Measurements from ENCODE around the gene PHYKPL.

PHYKPL gene

GRCh38 chr5:178250263-178250662 is 17.7 kb upstream of the PHYKPL start:
- no peak for DNase-seq
- Histone ChIP-seq H3K4me2 (ENCODE audit: insufficient read depth, low read length) (no peak overlapping the region), H3K4me3 (ENCODE audit: low read depth in 1 of 2, low read length in 2 of 2) (no peak overlapping the region), H3K36me3 (ENCODE audit: insufficient read depth, low read length) (no peaks in the 10 kb centered on the region), H3K9me3 (ENCODE audit: insufficient read depth, low read length, severe bottlenecking) (no peaks in the 10 kb centered on the region), H2AFZ (ENCODE audit: low read depth, low read length) (no peak overlapping the region), H4K20me1 (ENCODE audit: insufficient read depth, low read length) (no peaks in the 10 kb centered on the region), H3K27me3 (ENCODE audit: insufficient read depth, low read length, poor library complexity) (no peaks in the 10 kb centered on the region), H3K4me1 (ENCODE audit: insufficient read depth, low read length) (no peaks in the 10 kb centered on the region), H3K9ac (ENCODE audit: low read depth, low read length) (no peak overlapping the region), H3K27ac (ENCODE audit: low read length) (no peak overlapping the region), H3K79me2 (ENCODE audit: insufficient read depth, low read length) (no peaks in the 10 kb centered on the region)
- no peak for TF ChIP-seq EZH2 (IDR thresholded peaks at IDR 0.05; ENCODE audit: borderline replicate concordance, low read depth, low read length, severe bottlenecking)
- TF ChIP-seq, protein P1, sequence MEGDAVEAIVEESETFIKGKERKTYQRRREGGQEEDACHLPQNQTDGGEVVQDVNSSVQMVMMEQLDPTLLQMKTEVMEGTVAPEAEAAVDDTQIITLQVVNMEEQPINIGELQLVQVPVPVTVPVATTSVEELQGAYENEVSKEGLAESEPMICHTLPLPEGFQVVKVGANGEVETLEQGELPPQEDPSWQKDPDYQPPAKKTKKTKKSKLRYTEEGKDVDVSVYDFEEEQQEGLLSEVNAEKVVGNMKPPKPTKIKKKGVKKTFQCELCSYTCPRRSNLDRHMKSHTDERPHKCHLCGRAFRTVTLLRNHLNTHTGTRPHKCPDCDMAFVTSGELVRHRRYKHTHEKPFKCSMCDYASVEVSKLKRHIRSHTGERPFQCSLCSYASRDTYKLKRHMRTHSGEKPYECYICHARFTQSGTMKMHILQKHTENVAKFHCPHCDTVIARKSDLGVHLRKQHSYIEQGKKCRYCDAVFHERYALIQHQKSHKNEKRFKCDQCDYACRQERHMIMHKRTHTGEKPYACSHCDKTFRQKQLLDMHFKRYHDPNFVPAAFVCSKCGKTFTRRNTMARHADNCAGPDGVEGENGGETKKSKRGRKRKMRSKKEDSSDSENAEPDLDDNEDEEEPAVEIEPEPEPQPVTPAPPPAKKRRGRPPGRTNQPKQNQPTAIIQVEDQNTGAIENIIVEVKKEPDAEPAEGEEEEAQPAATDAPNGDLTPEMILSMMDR (IDR thresholded peaks at IDR 0.05; ENCODE audit: borderline replicate concordance, extremely low read depth, low read length, poor library complexity, severe bottlenecking) = no peak
- no peak for ATAC-seq (ENCODE audit: insufficient read depth, low read depth)

- Histone ChIP-seq H3K27me3 (ENCODE audit: insufficient read depth, low read length, poor library complexity) (no peaks in the 10 kb centered on the region), H3K9ac (ENCODE audit: low read depth, low read length) (no peak overlapping the region), H3K4me2 (ENCODE audit: insufficient read depth, low read length) (no peak overlapping the region), H3K79me2 (ENCODE audit: insufficient read depth, low read length) (no peaks in the 10 kb centered on the region), H2AFZ (ENCODE audit: low read depth, low read length) (no peak overlapping the region), H3K27ac (ENCODE audit: low read length) (no peak overlapping the region), H3K9me3 (ENCODE audit: insufficient read depth, low read length, severe bottlenecking) (no peaks in the 10 kb centered on the region), H3K4me3 (ENCODE audit: low read depth in 1 of 2, low read length in 2 of 2) (no peak overlapping the region), H4K20me1 (ENCODE audit: insufficient read depth, low read length) (no peaks in the 10 kb centered on the region), H3K4me1 (ENCODE audit: insufficient read depth, low read length) (no peaks in the 10 kb centered on the region), H3K36me3 (ENCODE audit: insufficient read depth, low read length) (no peaks in the 10 kb centered on the region)
- ATAC-seq (ENCODE audit: insufficient read depth, low read depth) = peak; percentile 75
- peak; percentile 37 for DNase-seq
- TF ChIP-seq, protein P1 (IDR thresholded peaks at IDR 0.05; ENCODE audit: borderline replicate concordance, extremely low read depth, low read length, poor library complexity, severe bottlenecking) = no peak
- TF ChIP-seq EZH2 (IDR thresholded peaks at IDR 0.05; ENCODE audit: borderline replicate concordance, low read depth, low read length, severe bottlenecking) = no peak
These were observed 16.8 kb upstream of the PHYKPL start for GRCh38 chr5:178249191-178249989.

- Histone ChIP-seq H2AFZ (ENCODE audit: low read depth, low read length) (no peak overlapping the region), H3K4me1 (ENCODE audit: insufficient read depth, low read length) (no peaks in the 10 kb centered on the region), H3K79me2 (ENCODE audit: insufficient read depth, low read length) (no peaks in the 10 kb centered on the region), H3K27me3 (ENCODE audit: insufficient read depth, low read length, poor library complexity) (no peaks in the 10 kb centered on the region), H3K9ac (ENCODE audit: low read depth, low read length) (no peak overlapping the region), H3K4me3 (ENCODE audit: low read depth in 1 of 2, low read length in 2 of 2) (no peak overlapping the region), H3K9me3 (ENCODE audit: insufficient read depth, low read length, severe bottlenecking) (no peaks in the 10 kb centered on the region), H3K36me3 (ENCODE audit: insufficient read depth, low read length) (no peaks in the 10 kb centered on the region), H3K4me2 (ENCODE audit: insufficient read depth, low read length) (no peak overlapping the region), H3K27ac (ENCODE audit: low read length) (no peak overlapping the region), H4K20me1 (ENCODE audit: insufficient read depth, low read length) (no peaks in the 10 kb centered on the region)
- no peak for ATAC-seq (ENCODE audit: insufficient read depth, low read depth)
- no peak for DNase-seq
- TF ChIP-seq, protein P1 (IDR thresholded peaks at IDR 0.05; ENCODE audit: borderline replicate concordance, extremely low read depth, low read length, poor library complexity, severe bottlenecking) = no peak
- no peak for TF ChIP-seq EZH2 (IDR thresholded peaks at IDR 0.05; ENCODE audit: borderline replicate concordance, low read depth, low read length, severe bottlenecking)
These were observed 16.1 kb upstream of the PHYKPL start for GRCh38 chr5:178248750-178249149.
